GM18526 (cell line): ENCODE results near the gene PRKACA.

Experiments
- POLR2A ChIP-seq: IDR thresholded peaks from 3 replicates; pipeline ENCODE4 v1.6.1; 2011; ENCODE audit not compliant: insufficient read length; ENCODE audit errors: extremely low read depth

The PRKACA gene

DNA sequence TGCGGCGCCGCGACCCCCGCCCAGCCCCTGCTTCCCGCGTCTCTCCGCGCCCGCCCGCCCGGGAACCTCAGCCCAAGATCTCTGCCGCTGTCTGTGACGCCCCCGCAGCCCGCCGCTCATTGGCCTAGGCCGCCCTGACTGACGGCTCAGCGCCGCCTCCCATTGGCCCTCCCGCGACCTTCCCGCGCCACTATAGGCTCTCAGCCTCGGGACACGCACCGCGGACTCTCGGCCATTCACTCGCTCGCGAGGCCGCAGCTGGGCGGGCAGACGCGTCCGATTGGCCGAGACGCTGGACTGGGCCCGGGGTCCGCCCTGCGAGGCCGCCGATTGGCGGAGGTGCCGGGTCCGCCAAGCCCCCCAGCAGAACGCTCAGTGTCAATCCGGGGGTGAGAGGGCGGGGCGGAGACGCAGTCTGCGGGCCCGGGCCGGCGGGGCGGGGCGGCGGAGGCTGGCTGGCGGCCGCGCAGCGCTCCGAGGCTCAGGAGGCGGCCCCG is at the start of gene PRKACA:
PRKACA (minus strand) TSS at position 95 of the 497 bp plus-strand sequence. CDS start 215 bp downstream, outside the sequence.
- peak; percentile 34 for TF ChIP-seq POLR2A

DNA sequence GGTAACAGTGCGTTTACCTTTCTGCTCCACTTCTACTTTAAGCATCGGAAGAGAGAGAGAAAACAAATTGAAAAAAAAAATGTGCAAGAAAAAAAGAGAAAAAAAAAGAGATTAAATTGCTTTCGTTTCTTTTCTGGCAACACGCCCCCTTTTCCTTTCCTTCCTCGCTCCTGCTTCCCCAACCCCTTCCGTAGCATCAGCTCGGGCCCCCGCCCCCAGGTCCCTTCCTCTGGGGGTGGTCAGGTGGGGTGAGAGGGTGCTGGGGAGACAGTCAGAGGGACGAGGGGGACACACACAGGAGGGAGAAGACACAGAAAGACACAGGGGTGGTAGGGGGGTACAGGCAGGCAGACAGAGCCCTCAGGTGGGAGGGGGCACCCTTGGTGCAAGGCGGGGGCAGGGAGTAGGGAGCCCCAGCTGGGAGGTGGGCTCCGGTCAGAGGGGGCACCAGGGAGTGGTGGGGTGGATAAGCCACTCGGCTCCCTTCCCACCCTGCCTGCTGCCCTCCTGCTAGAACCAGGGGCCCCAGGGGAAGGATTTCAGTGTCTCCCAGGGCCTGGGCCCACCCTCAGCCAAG is 49.5 kb upstream of the PRKACA start:
- TF ChIP-seq POLR2A = no peak

DNA sequence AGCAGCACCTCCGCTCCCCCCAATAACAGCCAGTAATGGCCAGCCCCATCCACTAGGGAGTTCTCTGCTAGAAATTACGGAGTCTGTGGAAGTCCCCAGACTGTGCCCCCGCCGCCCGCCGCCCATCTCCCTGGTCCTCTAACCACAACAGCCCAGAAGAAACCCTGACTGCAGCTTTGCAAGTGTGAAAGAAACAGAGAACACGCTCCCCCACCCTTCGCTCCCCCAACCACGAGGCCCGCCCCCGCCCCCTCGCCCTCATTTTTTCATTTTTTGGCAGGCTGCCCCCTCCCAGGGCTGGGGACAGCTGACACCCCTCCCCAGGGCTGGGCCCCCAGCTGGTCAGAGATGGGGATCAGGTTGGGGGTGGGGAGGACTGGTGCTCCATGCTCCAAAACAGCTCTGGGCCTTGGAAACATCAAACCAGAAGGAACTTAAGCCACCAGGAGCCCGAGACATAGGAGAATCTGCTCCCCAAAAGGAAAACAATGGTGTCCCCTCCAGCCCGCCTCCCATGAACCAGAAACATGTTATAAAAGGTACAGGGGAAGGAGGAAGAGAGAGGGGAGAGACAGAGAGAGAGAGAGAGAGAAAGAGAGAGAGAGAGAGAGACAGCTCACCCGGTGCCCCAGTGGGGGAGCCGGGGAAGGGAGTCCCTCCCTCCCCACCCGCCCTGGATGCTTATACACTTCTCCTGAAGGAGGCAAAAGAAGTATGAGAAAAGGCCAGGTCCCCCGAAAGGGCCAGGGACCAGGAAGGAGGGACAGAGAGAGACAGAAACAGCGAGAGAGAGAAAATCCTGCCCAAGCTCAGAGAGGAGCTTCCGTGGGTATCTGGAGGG is 48.6 kb upstream of the PRKACA start:
- no peak for TF ChIP-seq POLR2A

DNA sequence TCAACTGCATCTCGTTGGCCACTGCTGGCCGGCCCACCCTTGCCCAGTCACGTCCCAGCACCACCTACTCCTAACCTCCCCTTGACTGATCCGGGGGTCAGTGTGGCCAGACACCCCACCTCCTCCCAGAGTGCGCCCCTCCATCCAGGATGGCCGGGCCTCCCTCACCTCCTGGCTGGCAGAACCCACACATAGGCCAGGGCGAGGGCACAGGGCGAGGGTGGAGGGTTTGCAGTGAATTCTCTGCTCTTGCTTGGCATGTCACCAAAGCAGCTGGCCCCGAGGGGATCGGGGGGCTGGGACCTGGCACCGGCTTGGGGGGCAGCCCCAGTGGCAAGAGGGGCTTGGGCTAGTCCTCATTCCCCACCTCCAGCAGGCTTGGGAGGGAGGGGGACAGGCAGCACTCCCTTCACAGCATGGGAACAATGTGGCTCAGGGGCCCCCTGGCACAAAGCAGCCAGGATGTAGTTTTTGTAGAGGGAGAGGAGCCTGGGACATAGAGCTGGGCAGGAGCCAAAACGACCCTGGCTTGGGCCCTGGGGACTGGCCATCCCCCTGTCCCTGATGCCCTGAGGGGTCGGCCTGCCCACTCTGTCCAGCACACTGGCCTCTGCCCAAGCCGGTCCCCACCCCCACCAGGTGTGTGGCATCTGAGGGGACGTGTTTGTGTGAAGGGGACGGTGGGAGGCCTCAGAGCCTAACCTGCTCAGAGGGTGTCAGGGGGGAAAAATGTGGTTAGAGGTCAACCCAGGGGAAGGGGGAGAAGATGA is 47.3 kb upstream of the PRKACA start:
- TF ChIP-seq POLR2A = no peak

DNA sequence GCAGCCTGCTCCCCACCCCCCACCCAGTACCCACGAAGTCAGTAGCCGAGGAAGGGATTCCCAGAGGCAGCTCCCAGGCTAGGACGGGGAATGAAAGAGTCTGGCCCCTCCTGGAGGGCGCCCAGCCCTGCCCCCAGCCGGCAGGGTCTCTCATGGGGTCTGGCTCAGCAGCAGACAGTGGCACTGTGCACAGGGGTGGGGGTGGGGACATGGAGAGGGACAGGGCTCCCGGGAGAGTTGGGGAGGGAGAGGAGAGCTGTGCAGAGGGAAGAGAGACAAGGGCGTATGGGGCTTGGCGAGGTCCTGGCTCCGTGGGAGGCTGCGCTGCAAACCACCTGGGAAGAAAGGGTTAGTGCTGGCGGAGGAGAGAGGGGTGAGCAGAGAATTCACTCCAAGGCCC is 46.5 kb upstream of the PRKACA start:
- TF ChIP-seq POLR2A = no peak

DNA sequence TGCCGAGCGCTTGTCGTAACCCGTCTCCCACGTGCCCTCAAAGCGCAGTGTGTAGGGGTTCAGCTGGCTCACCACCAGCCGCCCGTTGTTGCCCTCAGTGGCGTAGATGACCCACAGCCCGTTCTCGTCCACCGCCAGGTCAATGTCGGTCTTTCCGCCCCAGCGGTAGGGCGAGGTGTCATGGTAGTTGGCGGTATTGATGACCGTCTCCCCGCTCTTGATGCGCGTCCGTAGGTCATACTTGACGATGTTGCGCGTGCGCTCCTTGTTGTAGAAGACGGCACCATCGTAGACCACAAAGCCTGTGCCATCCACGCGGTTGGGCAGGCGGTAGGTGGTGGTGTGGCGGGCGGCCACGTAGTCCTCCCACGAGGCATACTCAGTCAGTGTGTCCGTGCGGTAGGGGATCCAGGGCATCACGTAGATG is 45.3 kb upstream of the PRKACA start:
- no peak for TF ChIP-seq POLR2A

DNA sequence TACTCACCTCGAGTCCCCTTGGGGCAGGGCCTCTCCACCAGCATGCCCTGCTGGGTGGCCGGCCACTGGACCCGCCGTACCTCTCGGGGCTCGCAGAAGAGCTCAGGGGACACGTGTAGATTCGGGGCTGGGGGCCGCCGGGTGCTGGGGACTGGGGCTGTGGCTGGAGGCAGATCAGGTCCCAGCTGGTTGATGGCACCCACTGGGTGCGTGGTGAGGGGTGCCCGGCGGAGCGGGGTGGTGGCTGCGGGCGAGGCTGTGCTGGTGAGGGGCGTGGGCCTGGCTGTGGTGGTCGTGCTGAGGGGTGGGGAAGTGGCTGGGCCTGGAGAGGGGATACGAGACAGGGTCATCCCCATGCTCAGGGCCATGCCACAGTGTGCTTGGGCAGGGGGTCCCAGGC is 43.7 kb upstream of the PRKACA start:
- TF ChIP-seq POLR2A = no peak

DNA sequence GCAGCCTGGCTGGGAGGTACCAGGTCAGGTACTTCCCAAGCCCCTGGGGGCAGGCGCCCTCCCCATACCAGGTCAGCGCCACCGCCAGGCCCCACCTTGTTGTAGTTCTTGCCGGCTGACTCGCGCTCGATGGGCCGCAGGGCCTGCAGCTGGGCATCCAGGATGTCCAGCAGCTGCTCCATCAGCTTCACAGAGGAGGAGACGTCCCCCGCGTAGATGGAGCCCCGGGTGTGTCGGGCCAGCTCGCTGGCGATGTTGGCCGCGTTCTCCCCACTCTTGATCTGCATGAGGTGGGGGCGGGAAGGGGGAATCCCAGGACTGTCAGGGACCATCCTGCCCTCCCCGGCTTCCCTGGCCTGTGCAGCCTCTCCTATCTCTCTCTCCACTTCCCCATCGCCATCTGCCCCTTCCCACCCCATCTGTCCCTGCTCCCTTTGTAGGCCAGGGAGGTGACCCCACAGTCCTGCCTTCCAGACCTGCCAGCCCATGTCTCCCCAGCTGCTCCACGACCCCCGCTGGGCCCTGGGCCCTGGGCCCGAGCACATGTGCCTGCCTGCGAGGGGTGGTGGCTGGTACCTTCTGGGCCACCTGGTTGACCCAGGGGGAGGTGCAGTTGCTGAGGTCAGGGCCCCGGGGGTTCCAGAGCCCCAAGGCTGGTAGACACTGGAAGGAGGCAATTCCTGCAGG is 42.6 kb upstream of the PRKACA start:
- no peak for TF ChIP-seq POLR2A

DNA sequence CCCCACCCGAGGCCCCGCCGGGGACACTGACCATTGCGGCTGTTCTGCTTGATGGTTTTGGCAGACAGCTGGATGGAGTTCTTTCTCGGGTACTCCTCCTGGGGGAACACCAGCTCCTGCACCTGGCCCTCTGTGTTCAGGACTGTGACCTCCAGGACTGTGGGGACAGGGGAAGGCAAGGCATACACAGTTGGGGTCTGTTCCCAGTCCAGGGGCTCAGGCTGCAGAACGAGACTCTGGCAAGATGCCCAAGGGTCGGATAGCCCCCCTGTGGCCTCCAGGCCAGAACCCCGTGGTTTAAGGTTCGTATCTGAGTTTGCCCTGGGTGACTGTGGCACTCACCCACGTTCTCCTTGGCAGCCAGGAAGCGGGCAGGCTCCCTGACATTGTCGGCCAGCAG is 41.5 kb upstream of the PRKACA start:
- no peak for TF ChIP-seq POLR2A

DNA sequence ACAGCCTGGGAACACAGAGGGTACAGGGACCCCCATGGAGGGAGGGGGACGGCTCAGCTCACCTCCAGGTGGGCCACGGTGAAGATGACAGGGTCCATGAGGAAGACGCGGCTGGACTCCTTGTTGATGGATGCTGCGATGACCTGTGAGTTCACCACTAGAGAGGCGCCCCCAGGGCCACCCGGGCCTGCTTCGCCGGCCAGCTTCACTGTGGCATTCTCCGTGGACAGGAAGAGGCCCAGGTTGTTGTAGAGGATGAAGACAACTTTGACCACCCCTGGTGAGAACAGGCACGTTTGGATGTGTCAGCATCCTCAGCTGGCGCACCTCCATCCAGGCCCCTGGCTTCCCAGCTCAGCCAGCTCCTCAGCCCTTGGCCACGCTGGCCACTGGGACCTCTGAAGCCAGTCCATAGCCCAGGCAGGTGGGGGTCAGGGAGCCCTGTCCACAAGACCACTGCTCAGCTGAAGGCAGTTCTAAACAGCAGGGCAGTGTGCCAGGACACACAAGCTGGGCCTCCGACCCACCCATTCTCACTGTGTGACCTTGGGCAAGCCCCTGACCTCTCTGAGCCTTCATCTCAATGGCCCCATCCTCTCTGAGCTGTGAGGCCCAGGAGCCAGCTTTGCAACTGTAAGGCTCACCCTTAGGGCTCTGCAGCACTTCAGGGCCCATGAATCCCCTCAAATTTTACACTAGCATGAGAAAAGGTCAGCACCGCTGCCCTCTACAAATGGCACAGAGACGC is 40.9 kb upstream of the PRKACA start:
- TF ChIP-seq POLR2A = no peak

DNA sequence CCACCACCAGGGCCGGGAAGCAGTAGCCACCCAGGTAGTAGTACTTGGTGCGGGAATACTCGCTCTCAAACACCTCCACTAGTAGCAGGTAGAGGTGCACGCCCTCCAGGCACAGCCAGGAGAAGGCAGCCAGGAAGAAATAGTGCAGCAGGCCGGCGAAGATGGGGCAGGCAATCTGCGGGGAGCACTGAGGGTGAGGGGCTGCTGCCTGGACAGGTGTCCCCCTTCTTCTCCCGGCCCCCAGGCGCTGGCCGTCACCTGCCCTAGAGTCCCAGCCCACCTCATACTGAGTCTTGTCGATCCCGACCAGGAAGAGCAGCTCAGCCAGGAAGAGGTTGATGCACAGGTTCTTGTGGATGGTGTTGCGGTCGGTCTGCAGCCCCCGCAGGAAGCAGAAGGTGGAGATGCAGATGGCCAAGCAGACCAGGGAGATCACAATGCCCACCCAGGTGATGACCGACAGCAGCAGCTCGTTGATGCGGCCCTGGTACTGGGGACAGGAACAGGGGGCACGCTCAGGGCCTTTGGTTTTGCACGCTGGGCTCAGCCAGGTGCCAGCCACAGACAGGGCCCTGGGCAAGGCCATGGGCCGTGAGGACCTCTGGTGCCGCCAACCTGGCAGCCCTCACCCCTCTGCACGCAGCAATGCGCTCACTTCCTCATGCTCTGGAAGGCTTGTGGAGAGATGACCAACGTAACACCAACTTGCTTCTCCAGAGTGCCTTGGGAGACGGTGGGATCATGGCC is 39.6 kb upstream of the PRKACA start:
- TF ChIP-seq POLR2A = no peak

DNA sequence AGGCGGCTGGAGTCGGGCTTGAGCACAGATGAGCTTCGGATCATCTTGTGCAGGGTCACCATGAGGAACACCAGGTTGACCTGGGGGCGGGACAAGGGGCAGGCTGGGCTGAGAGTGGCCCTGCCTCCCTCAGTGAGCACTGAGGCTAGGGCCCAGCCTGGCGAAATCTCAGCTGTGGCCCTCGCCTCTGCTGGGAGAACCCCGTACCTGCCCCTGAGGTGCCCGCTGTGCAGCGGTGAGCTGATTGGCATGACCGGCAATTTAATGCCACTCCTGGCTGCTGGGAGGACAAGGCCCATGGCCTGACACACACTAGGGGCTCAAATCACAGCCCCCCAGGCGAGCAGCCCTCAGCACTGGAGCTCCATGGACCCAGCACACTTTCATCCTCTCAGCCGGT is 38.6 kb upstream of the PRKACA start:
- TF ChIP-seq POLR2A = no peak

DNA sequence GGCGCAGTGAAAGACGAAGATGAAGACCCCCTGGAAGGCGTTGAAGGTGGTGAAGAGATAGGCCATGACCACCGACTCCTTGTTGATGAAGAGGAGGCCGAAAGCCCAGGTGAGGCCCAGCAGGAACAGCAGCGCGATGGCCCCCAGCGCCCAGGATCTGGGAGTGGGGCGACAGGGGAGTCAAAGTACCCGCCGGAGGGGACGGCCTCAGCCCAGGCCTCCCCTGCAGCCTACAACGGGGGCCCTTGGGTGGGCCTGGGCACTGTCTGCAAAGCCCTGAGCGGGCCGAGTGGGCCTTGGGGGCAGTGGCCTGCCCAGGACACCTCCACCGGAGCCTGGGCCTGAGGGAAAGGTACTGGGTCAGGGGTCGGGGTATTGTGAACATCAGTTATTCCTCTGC is 37.8 kb upstream of the PRKACA start:
- no peak for TF ChIP-seq POLR2A

DNA sequence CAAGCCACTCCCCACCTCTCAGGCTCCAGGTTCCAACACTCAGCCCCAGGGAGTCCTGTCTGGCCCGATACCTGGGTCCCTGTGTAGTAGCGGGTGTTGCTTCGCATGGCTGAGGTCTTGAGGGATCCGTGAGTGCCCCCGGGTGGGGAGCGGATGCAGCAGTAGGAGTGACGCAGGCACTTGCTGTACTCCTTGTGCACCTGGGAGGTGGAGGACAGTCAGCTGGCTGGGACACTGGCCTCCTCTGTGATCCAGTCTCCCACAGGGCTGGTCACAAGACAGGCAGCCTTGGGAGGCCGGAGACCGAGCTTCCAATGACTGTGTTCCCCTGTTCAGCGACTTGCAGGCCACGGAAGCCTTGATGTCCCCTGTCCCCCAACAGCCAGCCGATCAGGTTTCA is 35.2 kb upstream of the PRKACA start:
- no peak for TF ChIP-seq POLR2A
